KMS-11 (cell line): ENCODE results near the gene TSPAN31.

Source experiments
- H2AFZ ChIP-seq: fragments of 200-600 bp; sonication (generic); 2 replicates; pipeline ENCODE4 v1.6.1; 2016; ENCODE audit warnings: antibody characterized with exemption, mixed run types, low read depth
- H3K27ac ChIP-seq: fragments of 200-600 bp; sonication (generic); 2 replicates; pipeline ENCODE4 v1.6.1; 2016; ENCODE audit warnings: mild to moderate bottlenecking, mixed run types
- H3K27me3 ChIP-seq: fragments of 200-600 bp; sonication (generic); 2 replicates; pipeline ENCODE4 v1.6.1; 2017; ENCODE audit warnings: mild to moderate bottlenecking, low read depth, mixed run types, moderate library complexity; ENCODE audit not compliant: insufficient read depth
- H3K36me3 ChIP-seq: fragments of 200-600 bp; sonication (generic); 2 replicates; pipeline ENCODE4 v1.6.1; 2017; ENCODE audit warnings: mild to moderate bottlenecking, mixed run types; ENCODE audit not compliant: insufficient read depth
- H3K4me1 ChIP-seq: fragments of 200-600 bp; sonication (generic); 2 replicates; pipeline ENCODE4 v1.6.1; 2016; ENCODE audit warnings: mild to moderate bottlenecking, low read depth, mixed run types; ENCODE audit not compliant: poor library complexity, severe bottlenecking
- H3K4me2 ChIP-seq: fragments of 200-600 bp; sonication (generic); 2 replicates; pipeline ENCODE4 v1.7.0; 2016; ENCODE audit warnings: mild to moderate bottlenecking, mixed run types
- H3K4me3 ChIP-seq: fragments of 200-600 bp; sonication (generic); IDR thresholded peaks from 2 replicates; pipeline ENCODE4 v1.6.1; 2017; ENCODE audit warnings: low read depth, low read length, mixed read lengths; ENCODE audit not compliant: insufficient read depth
- H3K79me2 ChIP-seq: fragments of 200-600 bp; sonication (generic); 2 replicates; pipeline ENCODE4 v1.6.1; 2016; ENCODE audit warnings: low read depth, mixed run types; ENCODE audit not compliant: insufficient read depth
- H3K9ac ChIP-seq: fragments of 200-600 bp; sonication (generic); 2 replicates; pipeline ENCODE4 v1.6.1; 2016; ENCODE audit warnings: mild to moderate bottlenecking, mixed run types
- H4K20me1 ChIP-seq: fragments of 200-600 bp; sonication (generic); 2 replicates; pipeline ENCODE4 v1.6.1; 2016; ENCODE audit warnings: mild to moderate bottlenecking, mixed run types; ENCODE audit not compliant: insufficient read depth
- CTCF ChIP-seq: fragments of 200-600 bp; sonication (generic); conservative IDR thresholded peaks from 2 replicates; pipeline ENCODE4 v1.6.1; 2017; ENCODE audit warnings: low read depth, mild to moderate bottlenecking, antibody characterized with exemption, low read length, moderate library complexity, mixed read lengths

Gene TSPAN31

GRCh38 chr12:57717846-57718640 lies 26.8 kb upstream of the TSPAN31 start:
- no peaks in the 10 kb centered on the region for H3K79me2 ChIP-seq
- H4K20me1 ChIP-seq, result no peaks in the 10 kb centered on the region
- no peak overlapping the region for H3K9ac ChIP-seq
- no peak overlapping the region for H3K27ac ChIP-seq
- no peak for TF ChIP-seq CTCF
- no peak overlapping the region for H3K4me2 ChIP-seq
- no peaks in the 10 kb centered on the region for H3K27me3 ChIP-seq
- H2AFZ ChIP-seq, result no peak overlapping the region
- peaks cover 9% of the 10 kb centered on the region; the same call in 1 of the 2 replicates for H3K36me3 ChIP-seq
- no peak overlapping the region for H3K4me3 ChIP-seq
- H3K4me1 ChIP-seq, result no peaks in the 10 kb centered on the region

- no peak overlapping the region for H3K27ac ChIP-seq
- peaks cover 9% of the 10 kb centered on the region; the same call in 1 of the 2 replicates for H3K36me3 ChIP-seq
- no peak overlapping the region for H3K4me2 ChIP-seq
- TF ChIP-seq CTCF, result no peak
- H3K27me3 ChIP-seq, result no peaks in the 10 kb centered on the region
- no peak overlapping the region for H3K4me3 ChIP-seq
- H3K79me2 ChIP-seq, result no peaks in the 10 kb centered on the region
- H4K20me1 ChIP-seq, result no peaks in the 10 kb centered on the region
- no peak overlapping the region for H2AFZ ChIP-seq
- no peak overlapping the region for H3K9ac ChIP-seq
- H3K4me1 ChIP-seq, result no peaks in the 10 kb centered on the region
Observed at GRCh38 chr12:57718641-57719528, 26.0 kb upstream of the TSPAN31 start.

- no peaks in the 10 kb centered on the region for H3K4me1 ChIP-seq
- no peaks in the 10 kb centered on the region for H3K79me2 ChIP-seq
- no peaks in the 10 kb centered on the region for H3K27me3 ChIP-seq
- H3K4me2 ChIP-seq, result no peak overlapping the region
- no peak overlapping the region for H2AFZ ChIP-seq
- no peak overlapping the region for H3K27ac ChIP-seq
- no peak for TF ChIP-seq CTCF
- no peaks in the 10 kb centered on the region for H4K20me1 ChIP-seq
- no peak overlapping the region for H3K4me3 ChIP-seq
- H3K36me3 ChIP-seq, result peaks cover 9% of the 10 kb centered on the region; the same call in 1 of the 2 replicates
- H3K9ac ChIP-seq, result no peak overlapping the region
Observed at GRCh38 chr12:57719777-57720605, 24.8 kb upstream of the TSPAN31 start.
